Measurements from ENCODE around the gene GET4.

Gene GET4

GRCh38 chr7:877312-878232, 1.2 kb downstream of the GET4 start:
- H3K36me3 ChIP-seq (ENCODE audit: control insufficient read depth, insufficient read depth, low read length): peaks cover 17% of the 10 kb centered on the region
- H3K27me3 ChIP-seq (ENCODE audit: control insufficient read depth, insufficient read depth, low read length, poor library complexity, severe bottlenecking): no peaks in the 10 kb centered on the region
- peaks cover 5% of the 10 kb centered on the region for H3K4me1 ChIP-seq (ENCODE audit: control insufficient read depth, insufficient read depth, low read length)
- no peak overlapping the region for H3K27ac ChIP-seq (ENCODE audit: insufficient read depth, low read depth, low read length, poor library complexity, severe bottlenecking)
- WGBS, 2 experiments: 14 to 15% methylated on average over 41 to 47 of the region's 47 CpGs
- no peaks in the 10 kb centered on the region for H3K9me3 ChIP-seq (ENCODE audit: control insufficient read depth, low read length)
- H3K4me3 ChIP-seq (ENCODE audit: insufficient read depth, low read depth, low read length): peak overlapping the region; percentile 76

- H3K9me3 ChIP-seq (ENCODE audit: control insufficient read depth, low read length): no peaks in the 10 kb centered on the region
- peaks cover 5% of the 10 kb centered on the region for H3K4me1 ChIP-seq (ENCODE audit: control insufficient read depth, insufficient read depth, low read length)
- peaks cover 4% of the 10 kb centered on the region for H3K36me3 ChIP-seq (ENCODE audit: control insufficient read depth, insufficient read depth, low read length)
- no peak overlapping the region for H3K4me3 ChIP-seq (ENCODE audit: insufficient read depth, low read depth, low read length)
- 95 to 96% methylated on average over 15 of the region's 15 CpGs for WGBS, 2 experiments
- H3K27ac ChIP-seq (ENCODE audit: insufficient read depth, low read depth, low read length, poor library complexity, severe bottlenecking): no peak overlapping the region
- no peaks in the 10 kb centered on the region for H3K27me3 ChIP-seq (ENCODE audit: control insufficient read depth, insufficient read depth, low read length, poor library complexity, severe bottlenecking)
Measured at GRCh38 chr7:879093-879492, 2.7 kb downstream of the GET4 start.

GRCh38 chr7:879706-880105, 3.4 kb downstream of the GET4 start:
- Histone ChIP-seq H3K27me3 (ENCODE audit: control insufficient read depth, insufficient read depth, low read length, poor library complexity, severe bottlenecking) (no peaks in the 10 kb centered on the region), H3K36me3 (ENCODE audit: control insufficient read depth, insufficient read depth, low read length) (peaks cover 4% of the 10 kb centered on the region), H3K4me3 (ENCODE audit: insufficient read depth, low read depth, low read length) (no peak overlapping the region), H3K4me1 (ENCODE audit: control insufficient read depth, insufficient read depth, low read length) (peaks cover 5% of the 10 kb centered on the region), H3K27ac (ENCODE audit: insufficient read depth, low read depth, low read length, poor library complexity, severe bottlenecking) (no peak overlapping the region), H3K9me3 (ENCODE audit: control insufficient read depth, low read length) (no peaks in the 10 kb centered on the region)
- WGBS, 2 experiments: 95 to 96% methylated on average over 14 of the region's 14 CpGs

- Histone ChIP-seq H3K9me3 (ENCODE audit: control insufficient read depth, low read length) (no peaks in the 10 kb centered on the region), H3K4me1 (ENCODE audit: control insufficient read depth, insufficient read depth, low read length) (peaks cover 5% of the 10 kb centered on the region), H3K27ac (ENCODE audit: insufficient read depth, low read depth, low read length, poor library complexity, severe bottlenecking) (no peak overlapping the region), H3K4me3 (ENCODE audit: insufficient read depth, low read depth, low read length) (no peak overlapping the region), H3K36me3 (ENCODE audit: control insufficient read depth, insufficient read depth, low read length) (peaks cover 2% of the 10 kb centered on the region), H3K27me3 (ENCODE audit: control insufficient read depth, insufficient read depth, low read length, poor library complexity, severe bottlenecking) (no peaks in the 10 kb centered on the region)
- whole genome bisulfite sequencing, 2 experiments: 88 to 89% methylated on average over 15 of the region's 15 CpGs
Measured at GRCh38 chr7:880450-880849, 4.1 kb downstream of the GET4 start.

GRCh38 chr7:881441-882234, 5.3 kb downstream of the GET4 start:
- Histone ChIP-seq H3K27me3 (ENCODE audit: control insufficient read depth, insufficient read depth, low read length, poor library complexity, severe bottlenecking) (no peaks in the 10 kb centered on the region), H3K9me3 (ENCODE audit: control insufficient read depth, low read length) (no peaks in the 10 kb centered on the region), H3K4me1 (ENCODE audit: control insufficient read depth, insufficient read depth, low read length) (peaks cover 5% of the 10 kb centered on the region), H3K27ac (ENCODE audit: insufficient read depth, low read depth, low read length, poor library complexity, severe bottlenecking) (no peak overlapping the region), H3K36me3 (ENCODE audit: control insufficient read depth, insufficient read depth, low read length) (no peaks in the 10 kb centered on the region), H3K4me3 (ENCODE audit: insufficient read depth, low read depth, low read length) (no peak overlapping the region)
- WGBS, 2 experiments: 93 to 94% methylated on average over 19 to 20 of the region's 20 CpGs

- Histone ChIP-seq H3K27me3 (ENCODE audit: control insufficient read depth, insufficient read depth, low read length, poor library complexity, severe bottlenecking) (no peaks in the 10 kb centered on the region), H3K4me3 (ENCODE audit: insufficient read depth, low read depth, low read length) (no peak overlapping the region), H3K36me3 (ENCODE audit: control insufficient read depth, insufficient read depth, low read length) (peaks cover 6% of the 10 kb centered on the region), H3K27ac (ENCODE audit: insufficient read depth, low read depth, low read length, poor library complexity, severe bottlenecking) (no peak overlapping the region), H3K4me1 (ENCODE audit: control insufficient read depth, insufficient read depth, low read length) (peaks cover 5% of the 10 kb centered on the region), H3K9me3 (ENCODE audit: control insufficient read depth, low read length) (no peaks in the 10 kb centered on the region)
- 96 to 97% methylated on average over 37 of the region's 37 CpGs for WGBS, 2 experiments
Measured at GRCh38 chr7:882336-883035, 6.1 kb downstream of the GET4 start.

GRCh38 chr7:883055-884021, 7.0 kb downstream of the GET4 start:
- H3K4me3 ChIP-seq (ENCODE audit: insufficient read depth, low read depth, low read length): no peak overlapping the region
- no peaks in the 10 kb centered on the region for H3K27me3 ChIP-seq (ENCODE audit: control insufficient read depth, insufficient read depth, low read length, poor library complexity, severe bottlenecking)
- H3K27ac ChIP-seq (ENCODE audit: insufficient read depth, low read depth, low read length, poor library complexity, severe bottlenecking): no peak overlapping the region
- WGBS, 2 experiments: 95 to 96% methylated on average over 50 of the region's 50 CpGs
- peaks cover 6% of the 10 kb centered on the region for H3K36me3 ChIP-seq (ENCODE audit: control insufficient read depth, insufficient read depth, low read length)
- H3K9me3 ChIP-seq (ENCODE audit: control insufficient read depth, low read length): no peaks in the 10 kb centered on the region
- H3K4me1 ChIP-seq (ENCODE audit: control insufficient read depth, insufficient read depth, low read length): no peaks in the 10 kb centered on the region

GRCh38 chr7:884191-885003, 8.0 kb downstream of the GET4 start:
- Histone ChIP-seq H3K27ac (ENCODE audit: insufficient read depth, low read depth, low read length, poor library complexity, severe bottlenecking) (no peak overlapping the region), H3K4me1 (ENCODE audit: control insufficient read depth, insufficient read depth, low read length) (no peaks in the 10 kb centered on the region), H3K9me3 (ENCODE audit: control insufficient read depth, low read length) (no peaks in the 10 kb centered on the region), H3K4me3 (ENCODE audit: insufficient read depth, low read depth, low read length) (no peak overlapping the region), H3K27me3 (ENCODE audit: control insufficient read depth, insufficient read depth, low read length, poor library complexity, severe bottlenecking) (no peaks in the 10 kb centered on the region), H3K36me3 (ENCODE audit: control insufficient read depth, insufficient read depth, low read length) (peaks cover 6% of the 10 kb centered on the region)
- WGBS, 2 experiments: 94 to 97% methylated on average over 31 of the region's 31 CpGs
